ENCODE results near the gene NAA50. TPM values are rescaled to one million over a fixed set of nuclear protein-coding genes. Genes with fewer than 3 reads are reported as not detected.

NAA50 gene
- total and polyA plus RNA-seq, 3 experiments from 2014 or later = 77.7 to 199 (median 194) TPM

GRCh38 chr3:113684271-113684819 lies 61.7 kb downstream of the NAA50 start:
- Mint-ChIP-seq H3K36me3 (peaks cover 10 to 31% (median 26%) of the 10 kb centered on the region in 3 donors), H3K27me3 (no peaks in the 10 kb centered on the region), H3K4me1 (peaks cover 23 to 39% (median 27%) of the 10 kb centered on the region in 3 donors), H3K9me3 (peaks cover 5 to 14% (median 12%) of the 10 kb centered on the region in 5 donors), H3K4me3 (no peak overlapping the region), H3K27ac (no peak overlapping the region)
- Histone ChIP-seq H3K27ac (ENCODE audit: low read depth, low read length) (no peak overlapping the region), H3K27me3 (ENCODE audit: insufficient read depth, low read length, poor library complexity, severe bottlenecking) (no peaks in the 10 kb centered on the region), H3K4me1 (ENCODE audit: insufficient read depth, low read length) (no peaks in the 10 kb centered on the region), H3K9me3 (ENCODE audit: low read length) (peaks cover 5% of the 10 kb centered on the region), H3K4me3 (ENCODE audit: low read length) (no peak overlapping the region), H3K36me3 (ENCODE audit: insufficient read depth, low read length) (no peaks in the 10 kb centered on the region)
- ChIA-PET CTCF (no interaction called here), POLR2A (interaction anchor here (0.8 kb wide), 2 partner anchors 12 to 197 kb away, joined by 3 to 4 read pairs; partner anchors contain the start of gene USF3)
- DNase-seq = no peak

- ChIA-PET POLR2A (no interaction called here), CTCF (no interaction called here)
- Mint-ChIP-seq H3K27ac (peak overlapping the region in 3 of 8 donors; percentile 8 to 61 (median 23)), H3K9me3 (peaks cover 0 to 1% (median 0%) of the 10 kb centered on the region in 5 donors), H3K4me1 (peaks cover 14 to 42% (median 35%) of the 10 kb centered on the region in 3 donors), H3K4me3 (no peak overlapping the region), H3K36me3 (peaks cover 2 to 35% (median 15%) of the 10 kb centered on the region in 3 donors), H3K27me3 (no peaks in the 10 kb centered on the region)
- peaks cover 8% of the 10 kb centered on the region for H3K36me3 ChIP-seq (ENCODE audit: insufficient read depth, low read length)
- H3K9me3 ChIP-seq (ENCODE audit: low read length) = no peaks in the 10 kb centered on the region
- no peaks in the 10 kb centered on the region for H3K27me3 ChIP-seq (ENCODE audit: insufficient read depth, low read length, poor library complexity, severe bottlenecking)
- H3K4me1 ChIP-seq (ENCODE audit: insufficient read depth, low read length) = no peaks in the 10 kb centered on the region
- H3K4me3 ChIP-seq (ENCODE audit: low read length) = no peak overlapping the region
- no peak for DNase-seq
- no peak overlapping the region for H3K27ac ChIP-seq (ENCODE audit: low read depth, low read length)
Observed at GRCh38 chr3:113678773-113679172, 67.3 kb downstream of the NAA50 start.

DNA sequence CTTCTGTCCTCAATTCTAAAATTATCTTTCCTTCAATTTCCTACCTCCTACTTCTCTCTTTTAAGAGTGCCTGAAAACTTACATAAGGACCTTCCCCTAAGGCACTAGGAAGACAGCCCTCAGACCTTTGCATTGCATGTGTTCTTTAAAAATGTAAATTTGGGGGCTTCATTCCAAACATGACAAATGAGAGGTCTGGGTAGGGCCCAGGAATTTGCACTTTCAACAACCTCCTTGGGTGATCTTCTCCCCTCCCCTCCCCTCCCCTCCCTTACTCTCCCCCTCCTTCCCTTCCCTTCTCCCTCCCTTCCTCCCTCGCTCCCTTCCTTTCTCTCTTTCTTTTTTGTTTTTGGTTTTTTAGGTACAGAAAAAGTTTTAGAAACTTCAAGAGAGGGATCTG lies 68.3 kb downstream of the NAA50 start:
- ChIA-PET CTCF (no interaction called here), POLR2A (no interaction called here)
- H3K4me3 Mint-ChIP-seq = no peak overlapping the region
- no peaks in the 10 kb centered on the region for H3K27me3 Mint-ChIP-seq
- peak overlapping the region in 2 of 8 donors; percentile 1 to 5 for H3K27ac Mint-ChIP-seq
- Histone ChIP-seq H3K27ac (ENCODE audit: low read depth, low read length) (no peak overlapping the region), H3K36me3 (ENCODE audit: insufficient read depth, low read length) (peaks cover 8% of the 10 kb centered on the region), H3K9me3 (ENCODE audit: low read length) (no peaks in the 10 kb centered on the region), H3K4me1 (ENCODE audit: insufficient read depth, low read length) (no peaks in the 10 kb centered on the region), H3K27me3 (ENCODE audit: insufficient read depth, low read length, poor library complexity, severe bottlenecking) (no peaks in the 10 kb centered on the region), H3K4me3 (ENCODE audit: low read length) (no peak overlapping the region)
- H3K4me1 Mint-ChIP-seq = peaks cover 14 to 39% (median 33%) of the 10 kb centered on the region in 3 donors
- DNase-seq = no peak
- peaks cover 0 to 42% (median 16%) of the 10 kb centered on the region in 3 donors for H3K36me3 Mint-ChIP-seq
- no peaks in the 10 kb centered on the region for H3K9me3 Mint-ChIP-seq

DNA sequence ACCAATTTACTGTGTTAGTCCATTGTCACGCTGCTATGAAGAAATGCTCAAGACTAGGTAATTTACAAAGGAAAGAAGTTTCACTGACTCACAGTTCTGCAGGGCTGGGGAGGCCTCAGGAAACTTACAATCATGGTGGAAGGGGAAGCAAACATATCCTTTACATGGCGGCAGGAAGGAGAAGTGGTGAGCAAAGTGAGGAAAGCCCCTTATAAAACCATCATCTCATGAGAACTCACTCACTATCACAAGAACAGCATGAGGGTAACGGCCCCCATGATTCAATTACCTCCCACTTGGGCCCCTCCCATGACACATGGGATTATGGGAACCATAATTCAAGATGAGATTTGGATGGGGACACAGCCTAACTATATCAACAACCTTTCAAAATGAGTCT lies 69.8 kb downstream of the NAA50 start:
- Histone ChIP-seq H3K36me3 (ENCODE audit: insufficient read depth, low read length) (peaks cover 8% of the 10 kb centered on the region), H3K4me3 (ENCODE audit: low read length) (no peak overlapping the region), H3K27ac (ENCODE audit: low read depth, low read length) (no peak overlapping the region), H3K4me1 (ENCODE audit: insufficient read depth, low read length) (no peaks in the 10 kb centered on the region), H3K27me3 (ENCODE audit: insufficient read depth, low read length, poor library complexity, severe bottlenecking) (no peaks in the 10 kb centered on the region), H3K9me3 (ENCODE audit: low read length) (no peaks in the 10 kb centered on the region)
- peak overlapping the region in 2 of 8 donors; percentile 34 to 69 for H3K27ac Mint-ChIP-seq
- H3K4me3 Mint-ChIP-seq = no peak overlapping the region
- H3K9me3 Mint-ChIP-seq = no peaks in the 10 kb centered on the region
- peaks cover 1 to 52% (median 17%) of the 10 kb centered on the region in 3 donors for H3K36me3 Mint-ChIP-seq
- CTCF ChIA-PET = no interaction called here
- POLR2A ChIA-PET = no interaction called here
- DNase-seq = no peak
- H3K27me3 Mint-ChIP-seq = no peaks in the 10 kb centered on the region
- H3K4me1 Mint-ChIP-seq = peaks cover 11 to 36% (median 28%) of the 10 kb centered on the region in 3 donors

GRCh38 chr3:113673593-113673992 lies 72.5 kb downstream of the NAA50 start:
- POLR2A ChIA-PET = no interaction called here
- Histone ChIP-seq H3K4me3 (ENCODE audit: low read length) (no peak overlapping the region), H3K9me3 (ENCODE audit: low read length) (no peaks in the 10 kb centered on the region), H3K27me3 (ENCODE audit: insufficient read depth, low read length, poor library complexity, severe bottlenecking) (no peaks in the 10 kb centered on the region), H3K27ac (ENCODE audit: low read depth, low read length) (no peak overlapping the region), H3K36me3 (ENCODE audit: insufficient read depth, low read length) (peaks cover 8% of the 10 kb centered on the region), H3K4me1 (ENCODE audit: insufficient read depth, low read length) (no peaks in the 10 kb centered on the region)
- Mint-ChIP-seq H3K9me3 (no peaks in the 10 kb centered on the region), H3K4me1 (peaks cover 6 to 34% (median 26%) of the 10 kb centered on the region in 3 donors), H3K4me3 (no peak overlapping the region), H3K27ac (no peak overlapping the region), H3K27me3 (peaks cover 0 to 2% of the 10 kb centered on the region in 2 donors), H3K36me3 (peaks cover 7 to 72% (median 24%) of the 10 kb centered on the region in 3 donors)
- CTCF ChIA-PET = interaction anchor here (1.0 kb wide), 1 partner anchor 63 kb away, joined by 3 read pairs; no protein-coding TSS in a partner anchor
- DNase-seq = no peak

DNA sequence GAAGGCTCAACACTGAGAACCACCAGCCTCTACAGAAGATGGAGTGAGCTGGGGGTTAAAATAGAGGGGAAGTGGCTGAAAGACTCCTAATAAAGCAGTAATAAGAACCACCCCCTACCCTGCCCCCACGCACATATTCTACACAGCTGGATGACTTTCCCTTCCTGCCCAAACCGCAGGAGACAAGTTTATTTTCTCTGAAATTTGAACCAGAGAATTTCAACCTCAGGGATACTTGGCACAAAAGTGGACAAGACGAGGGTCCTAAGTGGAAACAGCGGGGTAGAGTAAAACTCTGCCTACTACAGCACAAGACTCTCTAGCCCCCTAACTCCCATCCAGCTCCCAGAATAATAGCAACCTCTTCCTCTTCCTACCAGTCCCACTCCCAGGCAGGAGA lies 78.0 kb downstream of the NAA50 start:
- Histone ChIP-seq H3K27me3 (ENCODE audit: insufficient read depth, low read length, poor library complexity, severe bottlenecking) (no peaks in the 10 kb centered on the region), H3K4me3 (ENCODE audit: low read length) (no peak overlapping the region), H3K27ac (ENCODE audit: low read depth, low read length) (no peak overlapping the region), H3K36me3 (ENCODE audit: insufficient read depth, low read length) (no peaks in the 10 kb centered on the region), H3K9me3 (ENCODE audit: low read length) (no peaks in the 10 kb centered on the region), H3K4me1 (ENCODE audit: insufficient read depth, low read length) (no peaks in the 10 kb centered on the region)
- Mint-ChIP-seq H3K4me3 (no peak overlapping the region), H3K36me3 (peaks cover 29 to 74% (median 30%) of the 10 kb centered on the region in 3 donors), H3K27me3 (peaks cover 0 to 2% of the 10 kb centered on the region in 2 donors), H3K9me3 (no peaks in the 10 kb centered on the region), H3K27ac (peak overlapping the region in 1 of 8 donors; percentile 8), H3K4me1 (peaks cover 14 to 31% (median 26%) of the 10 kb centered on the region in 3 donors)
- ChIA-PET CTCF (interaction anchor here (1.2 kb wide), 1 partner anchor 31 kb away, joined by 3 read pairs; no protein-coding TSS in a partner anchor), POLR2A (no interaction called here)
- no peak for DNase-seq

Other genes starting within 250 kb of the NAA50 start
- 10 to 100 TPM; 21.4 TPM for gene SPICE1, start 231.1 kb downstream of the NAA50 start, total RNA-seq
- 4.0 TPM for gene SPICE1, start 231.1 kb downstream of the NAA50 start, polyA plus RNA-seq
- 10 to 100 TPM; 14.8 to 16.6 TPM for gene SIDT1, start 213.7 kb downstream of the NAA50 start, total RNA-seq
- 23.9 TPM for gene SIDT1, start 213.7 kb downstream of the NAA50 start, polyA plus RNA-seq
- 10 to 100 TPM; 11.2 to 13.2 TPM for gene USF3, start 49.6 kb downstream of the NAA50 start, total RNA-seq
- gene USF3, start 49.6 kb downstream of the NAA50 start, polyA plus RNA-seq = 4.9 TPM
- gene ATP6V1A, start 786 bp upstream of the NAA50 start, total RNA-seq = 10 to 100 TPM; 45.4 to 48.0 TPM
- gene ATP6V1A, start 786 bp upstream of the NAA50 start, polyA plus RNA-seq = 34.0 TPM
- under 1 TPM; 0.47 to 0.81 TPM for gene GRAMD1C, start 92.5 kb upstream of the NAA50 start, total RNA-seq
- gene GRAMD1C, start 92.5 kb upstream of the NAA50 start, polyA plus RNA-seq = 0.68 TPM
- 1 to 10 TPM; 4.3 TPM for gene ZDHHC23, start 201.8 kb upstream of the NAA50 start, total RNA-seq
- gene ZDHHC23, start 201.8 kb upstream of the NAA50 start, polyA plus RNA-seq = 1.1 TPM

Measured in CD8-positive, alpha-beta memory T cell (primary cell).